Osteocyte (in vitro differentiated cells): ENCODE data around the gene ZDHHC14. TPM values are rescaled to one million over a fixed set of nuclear protein-coding genes. Genes with fewer than 3 reads are reported as not detected.

ENCODE experiments used
- DNase-seq: peaks from one replicate; pipeline ENCODE4 v3.0.0; 2021; ENCODE audit warnings: mixed read lengths; ENCODE audit not compliant: unreplicated experiment; ENCODE audit errors: extremely low spot score
- H3K27ac Mint-ChIP-seq: one replicate; pipeline ENCODE4 v1.8.0; 2021; ENCODE audit warnings: mild to moderate bottlenecking, mixed read lengths; ENCODE audit not compliant: unreplicated experiment
- H3K27me3 Mint-ChIP-seq: one replicate; pipeline ENCODE4 v1.8.0; 2021; ENCODE audit warnings: mixed read lengths; ENCODE audit not compliant: unreplicated experiment
- H3K36me3 Mint-ChIP-seq: one replicate; pipeline ENCODE4 v1.8.0; 2021; ENCODE audit warnings: mixed read lengths; ENCODE audit not compliant: unreplicated experiment
- H3K4me1 Mint-ChIP-seq: one replicate; pipeline ENCODE4 v1.8.0; 2021; ENCODE audit warnings: mixed read lengths; ENCODE audit not compliant: unreplicated experiment
- H3K4me3 Mint-ChIP-seq: one replicate; pipeline ENCODE4 v1.8.0; 2021; ENCODE audit warnings: mild to moderate bottlenecking, moderate library complexity, mixed read lengths; ENCODE audit not compliant: unreplicated experiment
- H3K9me3 Mint-ChIP-seq: one replicate; pipeline ENCODE4 v1.8.0; 2021; ENCODE audit warnings: mixed read lengths; ENCODE audit not compliant: unreplicated experiment
- total RNA-seq: library from RNA; stranded (reverse); gene quantifications from 2 replicates; pipeline ENCODE4 v1.2.1, GENCODE V29; 2021
- TF ChIP-seq, protein P1 (sequence below): fragments of 200-600 bp; sonication (generic); IDR thresholded peaks from 2 replicates; pipeline ENCODE4 v1.5.0; 2021; ENCODE audit warnings: antibody characterized with exemption, mild to moderate bottlenecking, moderate library complexity

Gene ZDHHC14
- total RNA-seq, 1 donor from 2014 or later = 9.1 TPM

DNA sequence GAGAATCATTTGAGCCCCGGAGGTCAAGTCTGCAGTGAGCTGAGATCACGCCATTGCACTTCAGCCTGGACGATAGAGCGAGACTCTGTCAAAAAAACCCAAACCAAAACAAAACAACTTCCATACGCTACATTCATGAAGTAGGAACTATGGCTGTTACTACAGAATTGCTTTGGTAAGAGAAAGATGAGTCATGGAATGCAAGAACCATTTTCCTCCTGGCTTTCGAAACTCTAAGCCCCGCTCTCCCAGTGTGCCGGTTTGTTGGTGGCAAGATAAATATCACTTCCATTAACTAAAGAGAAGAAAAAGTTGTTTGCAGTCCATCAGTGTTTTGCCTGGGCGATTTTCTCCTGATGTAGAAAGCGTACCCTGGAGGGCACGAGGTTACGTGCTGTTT, 61.3 kb downstream of the ZDHHC14 start:
- no peak for DNase-seq
- H3K27ac Mint-ChIP-seq = peak overlapping the region; percentile 64
- H3K27me3 Mint-ChIP-seq = no peaks in the 10 kb centered on the region
- H3K4me1 Mint-ChIP-seq = peaks cover 19% of the 10 kb centered on the region
- H3K36me3 Mint-ChIP-seq = no peaks in the 10 kb centered on the region
- TF ChIP-seq, protein P1, sequence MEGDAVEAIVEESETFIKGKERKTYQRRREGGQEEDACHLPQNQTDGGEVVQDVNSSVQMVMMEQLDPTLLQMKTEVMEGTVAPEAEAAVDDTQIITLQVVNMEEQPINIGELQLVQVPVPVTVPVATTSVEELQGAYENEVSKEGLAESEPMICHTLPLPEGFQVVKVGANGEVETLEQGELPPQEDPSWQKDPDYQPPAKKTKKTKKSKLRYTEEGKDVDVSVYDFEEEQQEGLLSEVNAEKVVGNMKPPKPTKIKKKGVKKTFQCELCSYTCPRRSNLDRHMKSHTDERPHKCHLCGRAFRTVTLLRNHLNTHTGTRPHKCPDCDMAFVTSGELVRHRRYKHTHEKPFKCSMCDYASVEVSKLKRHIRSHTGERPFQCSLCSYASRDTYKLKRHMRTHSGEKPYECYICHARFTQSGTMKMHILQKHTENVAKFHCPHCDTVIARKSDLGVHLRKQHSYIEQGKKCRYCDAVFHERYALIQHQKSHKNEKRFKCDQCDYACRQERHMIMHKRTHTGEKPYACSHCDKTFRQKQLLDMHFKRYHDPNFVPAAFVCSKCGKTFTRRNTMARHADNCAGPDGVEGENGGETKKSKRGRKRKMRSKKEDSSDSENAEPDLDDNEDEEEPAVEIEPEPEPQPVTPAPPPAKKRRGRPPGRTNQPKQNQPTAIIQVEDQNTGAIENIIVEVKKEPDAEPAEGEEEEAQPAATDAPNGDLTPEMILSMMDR = no peak
- no peaks in the 10 kb centered on the region for H3K9me3 Mint-ChIP-seq
- no peak overlapping the region for H3K4me3 Mint-ChIP-seq

DNA sequence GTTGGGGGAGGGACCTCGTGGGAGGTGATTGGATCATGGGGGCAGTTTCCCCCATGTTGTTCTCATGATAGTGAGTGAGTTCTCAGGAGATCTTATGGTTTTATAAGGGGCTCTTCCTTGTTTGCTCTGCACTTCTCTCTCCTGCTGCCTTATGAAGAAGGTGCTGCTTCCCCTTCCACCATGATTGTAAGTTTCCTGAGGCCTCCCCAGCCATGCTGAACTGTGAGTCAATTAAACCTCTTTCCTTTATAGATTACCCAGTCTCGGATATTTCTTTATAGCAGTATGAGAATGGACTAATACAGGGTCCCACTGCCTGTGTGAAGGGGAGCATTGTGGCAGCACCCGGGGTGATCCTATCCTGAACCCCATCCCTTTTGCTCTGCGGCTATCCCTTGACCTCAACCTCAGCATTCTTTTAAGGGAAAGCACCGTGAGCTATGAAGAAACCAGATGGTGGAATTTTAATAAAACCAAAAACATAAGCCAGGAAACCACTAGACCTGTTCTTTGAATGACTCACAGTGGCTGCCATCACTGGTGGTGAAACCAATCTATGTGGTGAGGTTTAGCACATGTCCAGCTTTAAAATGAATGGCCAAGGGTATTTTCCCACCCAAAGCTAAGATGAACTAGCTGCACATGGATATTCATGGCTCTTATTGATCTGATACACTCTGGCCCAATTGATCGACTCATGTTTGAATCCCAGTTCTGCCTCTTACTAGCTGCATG, 62.2 kb downstream of the ZDHHC14 start:
- Mint-ChIP-seq H3K4me1 (peaks cover 19% of the 10 kb centered on the region), H3K27ac (no peak overlapping the region), H3K4me3 (no peak overlapping the region), H3K36me3 (no peaks in the 10 kb centered on the region), H3K9me3 (no peaks in the 10 kb centered on the region), H3K27me3 (no peaks in the 10 kb centered on the region)
- DNase-seq = no peak
- TF ChIP-seq, protein P1 = no peak

DNA sequence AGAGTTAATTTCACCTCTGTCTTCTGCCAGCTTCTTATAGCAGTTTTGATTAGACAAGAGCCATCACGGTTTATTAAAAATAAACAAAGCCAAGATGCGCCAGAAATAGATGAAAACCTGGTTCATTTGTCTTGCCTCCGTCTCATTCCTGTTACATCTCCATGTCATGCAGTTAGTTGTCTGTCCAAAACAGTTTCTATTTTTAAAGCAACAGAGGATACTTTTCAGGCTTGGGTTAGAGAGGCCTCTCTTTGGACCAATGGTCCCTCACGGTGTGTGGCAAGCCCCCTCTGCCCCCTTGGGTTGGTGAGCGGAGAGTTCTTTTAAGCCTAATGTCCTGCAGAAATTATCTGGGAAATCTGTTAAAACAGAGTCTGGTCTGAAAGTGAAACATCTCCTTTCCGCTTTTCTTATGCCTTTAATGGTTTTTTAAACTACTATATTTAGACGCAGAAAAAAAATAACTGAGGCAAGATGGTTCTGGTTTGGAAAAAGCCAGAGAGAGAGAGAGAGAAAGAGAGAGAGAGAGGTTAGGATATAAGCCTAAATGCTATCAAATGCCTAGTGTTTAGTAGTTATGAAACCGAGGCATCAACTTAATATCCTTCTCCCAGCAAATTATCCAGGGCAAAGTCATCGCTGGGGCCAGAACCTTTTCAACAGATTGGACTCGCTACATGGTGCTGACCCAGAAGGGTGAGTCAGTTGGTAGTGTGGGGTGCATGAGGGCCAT, 64.5 kb downstream of the ZDHHC14 start:
- Mint-ChIP-seq H3K4me3 (no peak overlapping the region), H3K36me3 (no peaks in the 10 kb centered on the region), H3K9me3 (no peaks in the 10 kb centered on the region), H3K27me3 (no peaks in the 10 kb centered on the region), H3K27ac (no peak overlapping the region), H3K4me1 (peaks cover 34% of the 10 kb centered on the region)
- no peak for DNase-seq
- TF ChIP-seq, protein P1 = no peak

DNA sequence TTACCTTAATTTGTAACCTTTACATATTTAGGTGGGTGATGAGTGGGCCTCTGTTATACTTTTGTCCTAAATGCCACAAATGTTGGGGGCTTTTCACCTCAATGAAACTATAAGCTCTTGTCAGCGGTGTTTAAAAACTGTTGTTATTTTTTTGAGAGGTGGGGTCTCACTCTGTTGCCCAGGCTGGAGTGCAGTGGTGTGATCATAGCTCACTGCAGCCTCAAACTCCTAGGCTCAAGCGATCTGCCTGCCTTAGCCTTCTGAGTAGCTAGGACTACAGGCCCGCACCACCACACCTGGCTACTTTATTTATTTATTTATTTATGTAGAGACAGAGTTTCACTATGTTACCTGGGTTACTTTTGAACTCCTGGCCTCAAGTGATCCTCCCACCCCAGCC, 66.7 kb downstream of the ZDHHC14 start:
- Mint-ChIP-seq H3K9me3 (no peaks in the 10 kb centered on the region), H3K4me1 (peaks cover 26% of the 10 kb centered on the region), H3K27me3 (no peaks in the 10 kb centered on the region), H3K4me3 (no peak overlapping the region), H3K36me3 (no peaks in the 10 kb centered on the region), H3K27ac (no peak overlapping the region)
- TF ChIP-seq, protein P1 = no peak
- DNase-seq = no peak

DNA sequence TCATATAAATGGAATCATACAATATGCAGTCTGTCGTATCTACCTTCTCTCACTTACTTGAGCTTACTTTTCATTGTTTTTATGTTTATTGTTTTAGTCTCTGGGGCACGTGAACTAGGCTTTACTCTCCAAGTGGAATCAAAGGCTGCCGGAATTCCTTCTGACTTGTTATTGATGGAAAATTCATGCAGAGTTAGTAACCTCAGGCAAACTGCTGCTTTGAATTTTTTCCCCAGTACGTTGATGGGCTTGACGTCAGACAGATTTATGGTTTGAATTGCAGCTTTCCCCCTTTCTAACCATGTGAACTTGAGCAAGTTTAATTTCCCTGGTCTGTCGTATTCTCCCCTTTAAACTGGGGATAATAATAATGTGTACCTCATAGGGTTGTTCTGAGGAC, 68.6 kb downstream of the ZDHHC14 start:
- H3K9me3 Mint-ChIP-seq = no peaks in the 10 kb centered on the region
- H3K27me3 Mint-ChIP-seq = no peaks in the 10 kb centered on the region
- H3K27ac Mint-ChIP-seq = peak overlapping the region; percentile 64
- no peaks in the 10 kb centered on the region for H3K36me3 Mint-ChIP-seq
- peaks cover 21% of the 10 kb centered on the region for H3K4me1 Mint-ChIP-seq
- DNase-seq = no peak
- no peak overlapping the region for H3K4me3 Mint-ChIP-seq
- TF ChIP-seq, protein P1 = no peak
